Right lobe of liver (tissue), 6 donors: ENCODE measurements around the gene UBXN11. TPM values are rescaled to one million over a fixed set of nuclear protein-coding genes. Genes with fewer than 3 reads are reported as not detected.

Source experiments
- ATAC-seq, 4 donors: fragments of 200-7000 bp; cut with Tn5 transposase; one replicate each; pipeline ENCODE4 v1.9.1; 2020; ENCODE audit warnings: mild to moderate bottlenecking in 4 of 4, moderate library complexity in 4 of 4
- DNase-seq, 3 donors: peaks; one replicate each; pipeline ENCODE4 v3.0.0-alpha.2; 2020
- H3K27ac ChIP-seq, 3 donors: fragments of 200-600 bp; one replicate each; pipeline ENCODE4 v1.8.0; 2022
- H3K27me3 ChIP-seq, 2 donors: fragments of 200-600 bp; one replicate each; pipeline ENCODE4 v1.8.0; 2022
- H3K36me3 ChIP-seq, 4 donors: fragments of 200-600 bp; sonication (generic) in 1 of 4; one replicate each; pipeline versions ENCODE4 v1.5.1 to v1.8.0; 2017 to 2022; ENCODE audit warnings: control low read depth in 1 of 4
- H3K4me1 ChIP-seq, 4 donors: fragments of 200-600 bp; sonication (generic) in 1 of 4; one replicate each; pipeline versions ENCODE4 v1.5.1 to v1.8.0; 2017 to 2022; ENCODE audit warnings: control low read depth in 1 of 4
- H3K4me3 ChIP-seq, 3 donors: fragments of 200-600 bp; one replicate each; pipeline ENCODE4 v1.8.0; 2022
- H3K9me3 ChIP-seq, 4 donors: fragments of 200-600 bp; sonication (generic) in 1 of 4; one replicate each; pipeline versions ENCODE4 v1.5.1 to v1.8.0; 2017 to 2022; ENCODE audit warnings: control low read depth in 1 of 4
- POLR2A ChIP-seq: fragments of 450-650 bp; IDR thresholded peaks from one replicate; pipeline ENCODE4 v1.6.1; 2017; ENCODE audit warnings: antibody characterized with exemption, mild to moderate bottlenecking
- WGBS: methylation state at CpG from one replicate; pipeline ENCODE4 v1.1.6; 2018; ENCODE audit warnings: low coverage, low lambda C conversion rate; ENCODE audit not compliant: insufficient coverage; ENCODE audit errors: missing lambda C conversion rate; 5-methylcytosine and 5-hydroxymethylcytosine counted together
- intact Hi-C, 2 donors: fragments of 100-400 bp; cut with DNase I; formaldehyde crosslinking; loops; one replicate each; pipeline versions ENCODE4 v1.11.2 to v1.14.1; 2022
- total RNA-seq, 6 experiments: library from RNA; depleted of rRNA in 2 of 6; stranded (reverse); fragments of >200 nt in 2 of 6; fragmentation: NEBNext Ultra II Directional in 3 of 6; extraction: Animal tissue kit (Norgen Biotek cat#: 25700) in 3 of 6; gene quantifications; one replicate each; pipeline versions ENCODE4 v1.1.0 to v1.2.4, GENCODE V29; 2016 to 2023
- TF ChIP-seq, protein P1 (sequence below), 4 donors: fragments of 200-600 bp in 3 of 4; fragments of 450-650 bp in 1 of 4; IDR thresholded peaks; one replicate each; pipeline versions ENCODE4 v1.5.1 to v1.8.0; 2016 to 2022; ENCODE audit warnings: antibody characterized with exemption in 4 of 4, mild to moderate bottlenecking in 2 of 4
- donor health status: DM: no; HTN: yes; CAD: no.
- donor health status: DM: no; HTN: no; CAD: no.
- donor health status: DM: no; HTN: no; CAD: no.
- donor health status: DM: no; HTN: yes; CAD: no.
- donor health status: DM: no; HTN: yes; CAD: no.

Gene UBXN11
- total RNA-seq, 6 experiments from 2014 or later, result 4.3 to 11.3 (median 7.0) TPM

GRCh38 chr1:26278303-26278702 lies 28.1 kb downstream of the UBXN11 start:
- H3K9me3 ChIP-seq, result no peaks in the 10 kb centered on the region
- WGBS, result 85% methylated on average over 2 of the region's 4 CpGs
- H3K27ac ChIP-seq, result peak overlapping the region; percentile 56 to 88 (median 60)
- peaks cover 0 to 44% (median 21%) of the 10 kb centered on the region in 4 donors for H3K4me1 ChIP-seq
- H3K36me3 ChIP-seq, result no peaks in the 10 kb centered on the region
- H3K4me3 ChIP-seq, result no peak overlapping the region
- no peaks in the 10 kb centered on the region for H3K27me3 ChIP-seq
- DNase-seq (peak in 1 of 3 donors; percentile 51), ATAC-seq (no peak)
- intact Hi-C loops, result no loop called here
- TF ChIP-seq, protein P1, sequence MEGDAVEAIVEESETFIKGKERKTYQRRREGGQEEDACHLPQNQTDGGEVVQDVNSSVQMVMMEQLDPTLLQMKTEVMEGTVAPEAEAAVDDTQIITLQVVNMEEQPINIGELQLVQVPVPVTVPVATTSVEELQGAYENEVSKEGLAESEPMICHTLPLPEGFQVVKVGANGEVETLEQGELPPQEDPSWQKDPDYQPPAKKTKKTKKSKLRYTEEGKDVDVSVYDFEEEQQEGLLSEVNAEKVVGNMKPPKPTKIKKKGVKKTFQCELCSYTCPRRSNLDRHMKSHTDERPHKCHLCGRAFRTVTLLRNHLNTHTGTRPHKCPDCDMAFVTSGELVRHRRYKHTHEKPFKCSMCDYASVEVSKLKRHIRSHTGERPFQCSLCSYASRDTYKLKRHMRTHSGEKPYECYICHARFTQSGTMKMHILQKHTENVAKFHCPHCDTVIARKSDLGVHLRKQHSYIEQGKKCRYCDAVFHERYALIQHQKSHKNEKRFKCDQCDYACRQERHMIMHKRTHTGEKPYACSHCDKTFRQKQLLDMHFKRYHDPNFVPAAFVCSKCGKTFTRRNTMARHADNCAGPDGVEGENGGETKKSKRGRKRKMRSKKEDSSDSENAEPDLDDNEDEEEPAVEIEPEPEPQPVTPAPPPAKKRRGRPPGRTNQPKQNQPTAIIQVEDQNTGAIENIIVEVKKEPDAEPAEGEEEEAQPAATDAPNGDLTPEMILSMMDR (IDR thresholded peaks at IDR 0.05), result no peak
- no peak for TF ChIP-seq POLR2A

GRCh38 chr1:26277719-26278118 lies 28.7 kb downstream of the UBXN11 start:
- H3K9me3 ChIP-seq, result no peaks in the 10 kb centered on the region
- intact Hi-C loops, result no loop called here
- H3K4me1 ChIP-seq, result peaks cover 0 to 44% (median 21%) of the 10 kb centered on the region in 4 donors
- H3K36me3 ChIP-seq, result no peaks in the 10 kb centered on the region
- DNase-seq (no peak), ATAC-seq (no peak)
- no peak for TF ChIP-seq POLR2A
- TF ChIP-seq, protein P1 (IDR thresholded peaks at IDR 0.05), result no peak
- H3K27me3 ChIP-seq, result no peaks in the 10 kb centered on the region
- WGBS, result 88% methylated on average over 1 of the region's 1 CpG
- no peak overlapping the region for H3K4me3 ChIP-seq
- peak overlapping the region; percentile 56 to 88 (median 60) for H3K27ac ChIP-seq

DNA sequence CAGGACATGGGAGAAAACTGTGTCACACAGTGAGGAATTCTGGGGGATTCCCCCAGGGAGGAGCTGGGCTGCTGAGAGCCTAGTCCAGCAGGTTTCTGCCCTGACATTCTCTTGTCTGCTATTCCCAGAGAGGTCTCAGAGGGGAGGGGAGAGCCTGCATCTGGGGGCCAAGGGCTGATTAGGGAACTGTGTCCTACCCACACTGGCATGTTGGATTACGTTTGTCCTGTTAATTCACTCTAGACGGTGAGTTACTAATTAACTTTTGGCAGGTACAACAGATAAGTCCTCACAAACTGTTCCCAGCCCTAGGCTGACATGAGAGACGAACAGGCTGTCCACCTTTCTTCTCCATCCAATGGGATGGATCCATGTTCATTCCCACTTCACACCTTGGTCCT lies 29.2 kb downstream of the UBXN11 start:
- ATAC-seq, result peak; percentile 29 to 50 (median 40)
- intact Hi-C loops, result no loop called here
- peak in 2 of 3 donors; percentile 42 to 51 for DNase-seq
- no peaks in the 10 kb centered on the region for H3K9me3 ChIP-seq
- no peaks in the 10 kb centered on the region for H3K36me3 ChIP-seq
- WGBS, result 23% methylated on average over 3 of the region's 3 CpGs
- peaks cover 0 to 44% (median 21%) of the 10 kb centered on the region in 4 donors for H3K4me1 ChIP-seq
- H3K27me3 ChIP-seq, result no peaks in the 10 kb centered on the region
- no peak overlapping the region for H3K4me3 ChIP-seq
- H3K27ac ChIP-seq, result peak overlapping the region; percentile 56 to 88 (median 60)
- TF ChIP-seq, protein P1 (IDR thresholded peaks at IDR 0.05), result no peak
- TF ChIP-seq POLR2A, result peak; percentile 39

DNA sequence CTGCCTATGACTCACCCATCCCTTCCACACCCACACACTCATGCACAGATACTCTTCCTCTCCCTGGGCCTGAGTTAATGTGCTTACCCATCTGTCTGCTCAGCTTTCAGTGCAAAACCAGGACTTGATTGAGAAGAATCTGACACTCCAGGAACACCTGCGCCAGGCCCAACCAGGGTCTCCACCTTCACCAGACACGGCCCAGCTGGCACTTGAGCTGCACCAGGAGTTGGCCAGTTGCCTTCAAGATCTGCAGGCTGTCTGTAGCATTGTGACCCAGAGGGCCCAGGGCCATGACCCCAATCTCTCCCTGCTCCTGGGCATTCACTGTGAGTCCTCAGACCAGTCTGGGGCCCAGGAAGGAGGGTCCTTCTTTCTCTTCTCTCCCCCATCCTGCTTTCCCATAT lies 30.0 kb downstream of the UBXN11 start:
- Histone ChIP-seq H3K27ac (peak overlapping the region; percentile 56 to 88 (median 61)), H3K9me3 (no peaks in the 10 kb centered on the region), H3K27me3 (no peaks in the 10 kb centered on the region), H3K4me1 (peaks cover 0 to 44% (median 21%) of the 10 kb centered on the region in 4 donors), H3K36me3 (peaks cover 0 to under 1% (median 0%) of the 10 kb centered on the region in 4 donors), H3K4me3 (no peak overlapping the region)
- no CpG with 5 or more reads among the region's 2 CpGs for WGBS
- ATAC-seq (no peak), DNase-seq (peak; percentile 39 to 55 (median 50))
- intact Hi-C loops, result no loop called here
- no peak for TF ChIP-seq POLR2A
- TF ChIP-seq, protein P1 (IDR thresholded peaks at IDR 0.05), result no peak
